GM23338 (cell line): ENCODE data around the gene ATP5PB. TPM values are rescaled to one million over a fixed set of nuclear protein-coding genes. Genes with fewer than 3 reads are reported as not detected.

Experiments
- ATAC-seq: fragments of 200-7000 bp; cut with Tn5 transposase; 3 replicates; pipeline ENCODE4 v1.9.1; 2020
- DNase-seq: peaks from one replicate; pipeline ENCODE4 v3.0.0-alpha.2; 2015; ENCODE audit warnings: low spot score
- H2AFZ ChIP-seq: fragments of 200-600 bp; sonication (generic); 2 replicates; pipeline ENCODE4 v1.8.0; 2016; ENCODE audit warnings: antibody characterized with exemption, mild to moderate bottlenecking, moderate library complexity
- H3F3A ChIP-seq: fragments of 200-600 bp; sonication (generic); replicated peaks from 2 replicates; pipeline ENCODE4 v1.8.0; 2017; ENCODE audit warnings: antibody characterized with exemption, mixed run types, low read depth
- H3K27ac ChIP-seq: fragments of 200-600 bp; sonication (generic); 2 replicates; pipeline ENCODE4 v1.6.1; 2016; ENCODE audit warnings: low read depth
- H3K27me3 ChIP-seq: fragments of 200-600 bp; sonication (generic); 2 replicates; pipeline ENCODE4 v1.8.0; 2016; ENCODE audit warnings: mild to moderate bottlenecking, mixed run types, moderate library complexity; ENCODE audit not compliant: insufficient read depth
- H3K36me3 ChIP-seq: fragments of 200-600 bp; sonication (generic); 2 replicates; pipeline ENCODE4 v1.8.0; 2016; ENCODE audit warnings: mild to moderate bottlenecking; ENCODE audit not compliant: insufficient read depth
- H3K4me1 ChIP-seq: fragments of 200-600 bp; sonication (generic); 2 replicates; pipeline ENCODE4 v1.8.0; 2016; ENCODE audit warnings: mild to moderate bottlenecking, moderate library complexity; ENCODE audit not compliant: insufficient read depth
- H3K4me2 ChIP-seq: fragments of 200-600 bp; sonication (generic); 2 replicates; pipeline ENCODE4 v1.7.1; 2017; ENCODE audit warnings: mixed run types
- H3K4me3 ChIP-seq: fragments of 200-600 bp; sonication (generic); 2 replicates; pipeline ENCODE4 v1.6.1; 2016; ENCODE audit warnings: mixed run types
- H3K79me2 ChIP-seq: fragments of 200-600 bp; sonication (generic); replicated peaks from 2 replicates; pipeline ENCODE4 v1.8.0; 2017; ENCODE audit warnings: mild to moderate bottlenecking; ENCODE audit not compliant: insufficient read depth
- H3K9me2 ChIP-seq: fragments of 200-600 bp; sonication (generic); 2 replicates; pipeline ENCODE4 v1.8.0; 2017; ENCODE audit not compliant: insufficient read depth
- H4K20me1 ChIP-seq: fragments of 200-600 bp; sonication (generic); replicated peaks from 2 replicates; pipeline ENCODE4 v1.8.0; 2017; ENCODE audit warnings: mild to moderate bottlenecking; ENCODE audit not compliant: insufficient read depth
- H3K27ac Mint-ChIP-seq: 2 replicates; pipeline ENCODE4 v1.8.0; 2020; ENCODE audit warnings: inconsistent platforms, mild to moderate bottlenecking, moderate library complexity, mixed read lengths
- H3K27me3 Mint-ChIP-seq: 3 replicates; pipeline ENCODE4 v1.8.0; 2022; ENCODE audit warnings: low read depth, mild to moderate bottlenecking, moderate library complexity, mixed read lengths, inconsistent platforms; ENCODE audit not compliant: insufficient read depth, poor library complexity
- H3K36me3 Mint-ChIP-seq: 3 replicates; pipeline ENCODE4 v1.8.0; 2021; ENCODE audit warnings: low read depth, mild to moderate bottlenecking, inconsistent platforms, moderate library complexity, mixed read lengths
- H3K4me1 Mint-ChIP-seq: 3 replicates; pipeline ENCODE4 v1.8.0; 2020; ENCODE audit warnings: mild to moderate bottlenecking, inconsistent platforms, mixed read lengths
- H3K4me3 Mint-ChIP-seq: 3 replicates; pipeline ENCODE4 v1.8.0; 2021; ENCODE audit warnings: moderate library complexity, mild to moderate bottlenecking, inconsistent platforms, mixed read lengths
- H3K9me3 Mint-ChIP-seq: 3 replicates; pipeline ENCODE4 v1.8.0; 2020; ENCODE audit warnings: moderate library complexity, mild to moderate bottlenecking, inconsistent platforms, mixed read lengths
- CREB1 ChIP-seq: fragments of 250-450 bp; sonication (Bioruptor Pico); IDR thresholded peaks from 2 replicates; pipeline ENCODE4 v1.5.0; 2020; ENCODE audit warnings: low read depth, mild to moderate bottlenecking, moderate library complexity
- CTCF ChIP-seq, 2 experiments: fragments of 200-600 bp in 1 of 2; sonication (generic) in 1 of 2; conservative IDR thresholded peaks; 2 replicates each; pipeline versions ENCODE4 v1.5.1 to v1.6.1; 2016 to 2017; ENCODE audit warnings: antibody characterized with exemption in 2 of 2, low read depth in 2 of 2, mild to moderate bottlenecking in 2 of 2, moderate library complexity in 1 of 2
- ETS1 ChIP-seq: IDR thresholded peaks from 2 replicates; pipeline ENCODE4 v1.6.1; 2016; ENCODE audit warnings: antibody characterized with exemption
- EZH2phosphoT487 ChIP-seq: fragments of 200-600 bp; sonication (generic); IDR thresholded peaks from one replicate; pipeline ENCODE4 v1.8.1; 2018; ENCODE audit warnings: antibody characterized with exemption; ENCODE audit not compliant: unreplicated experiment
- NANOG ChIP-seq: IDR thresholded peaks from 2 replicates; pipeline ENCODE4 v1.6.1; 2016; ENCODE audit warnings: antibody characterized with exemption, borderline replicate concordance
- POLR2AphosphoS5 ChIP-seq: IDR thresholded peaks from 2 replicates; pipeline ENCODE4 v1.6.1; 2016; ENCODE audit warnings: antibody characterized with exemption, low read depth
- REST ChIP-seq: IDR thresholded peaks from one replicate; pipeline ENCODE4 v1.6.1; 2018; ENCODE audit warnings: antibody characterized with exemption; ENCODE audit not compliant: unreplicated experiment
- ZNF114 ChIP-seq: fragments of 250-450 bp; sonication (Bioruptor Pico); IDR thresholded peaks from 2 replicates; pipeline ENCODE4 v1.5.0; 2020; ENCODE audit warnings: mild to moderate bottlenecking, moderate library complexity
- ZNF331 ChIP-seq: fragments of 250-450 bp; sonication (Bioruptor Pico); IDR thresholded peaks from 2 replicates; pipeline ENCODE4 v1.5.0; 2020; ENCODE audit warnings: low read depth, mild to moderate bottlenecking, moderate library complexity
- ZNF462 ChIP-seq: fragments of 250-450 bp; sonication (Bioruptor Pico); IDR thresholded peaks from 2 replicates; pipeline ENCODE4 v1.5.0; 2020; ENCODE audit warnings: mild to moderate bottlenecking, moderate library complexity
- polyA plus RNA-seq: library from polyadenylated mRNA; unstranded; fragments of >200 nt; fragmentation: Nextera tagmentation; extraction: Ambion mirVana; gene quantifications from 2 replicates; pipeline ENCODE4 v1.2.1, GENCODE V29; 2016
- total RNA-seq: library from RNA; depleted of rRNA; stranded (reverse); fragments of >200 nt; shearing (Covaris generic); gene quantifications from 2 replicates; pipeline ENCODE4 v1.2.3, GENCODE V29; 2014

ATP5PB gene
- total and polyA plus RNA-seq, 2 experiments from 2014 or later = 279 to 300 TPM

- TF ChIP-seq ZNF462 (CRISPR knock-in tag) = no peak
- no peak for TF ChIP-seq CREB1 (CRISPR knock-in tag)
- no peak for TF ChIP-seq ZNF331 (CRISPR knock-in tag)
- no peak for TF ChIP-seq EZH2phosphoT487
- no peak for TF ChIP-seq NANOG
- no peak for TF ChIP-seq POLR2AphosphoS5
- TF ChIP-seq ZNF114 (CRISPR knock-in tag) = no peak
- no peak for TF ChIP-seq ETS1
Measured at GRCh38 chr1:111450185-111450584, 921 bp downstream of the ATP5PB start (continued).

GRCh38 chr1:111452581-111452980 lies 3.3 kb downstream of the ATP5PB start:
- H3K4me1 Mint-ChIP-seq = peaks cover 12% of the 10 kb centered on the region
- no peak overlapping the region for H3K27ac Mint-ChIP-seq
- H3K27ac ChIP-seq = no peak overlapping the region
- no peaks in the 10 kb centered on the region for H3F3A ChIP-seq
- peaks cover 9% of the 10 kb centered on the region for H3K27me3 Mint-ChIP-seq
- ATAC-seq (no peak), DNase-seq (no peak)
- H3K9me3 Mint-ChIP-seq = no peaks in the 10 kb centered on the region
- no peaks in the 10 kb centered on the region for H3K9me2 ChIP-seq
- peaks cover 41% of the 10 kb centered on the region for H3K36me3 Mint-ChIP-seq
- H3K27me3 ChIP-seq = no peaks in the 10 kb centered on the region
- peaks cover 3% of the 10 kb centered on the region for H4K20me1 ChIP-seq
- peaks cover 17% of the 10 kb centered on the region; the same call in 1 of the 2 replicates for H3K36me3 ChIP-seq
- H2AFZ ChIP-seq = no peak overlapping the region
- H3K4me3 ChIP-seq = no peak overlapping the region
- no peak overlapping the region for H3K4me2 ChIP-seq
- H3K4me1 ChIP-seq = peaks cover 7% of the 10 kb centered on the region; the same call in 1 of the 2 replicates
- H3K4me3 Mint-ChIP-seq = no peak overlapping the region
- peaks cover 52% of the 10 kb centered on the region for H3K79me2 ChIP-seq
- TF ChIP-seq NANOG (no peak), CTCF (conservative IDR thresholded peaks at IDR 0.05; ENCODE audit: low read depth in 2 of 2) (no peak), ETS1 (no peak), REST (no peak), CREB1 (CRISPR knock-in tag) (no peak), EZH2phosphoT487 (no peak)
